Fibroblast of skin of left biceps (primary cell): ENCODE data around the gene SMAGP.
A peak's percentile ranks its signal among the peaks of the same experiment; 100 is the strongest.
"Not testable (repeated sequence)": the region's sequence is repeated elsewhere in the genome, so short reads cannot be mapped to it uniquely, and the experiment has no call there.

Experiments used
- DNase-seq, 2 experiments: peaks; one replicate each; pipeline ENCODE4 v3.0.0-alpha.2; 2013; ENCODE audit warnings: low read depth in 2 of 2

The SMAGP gene

DNA sequence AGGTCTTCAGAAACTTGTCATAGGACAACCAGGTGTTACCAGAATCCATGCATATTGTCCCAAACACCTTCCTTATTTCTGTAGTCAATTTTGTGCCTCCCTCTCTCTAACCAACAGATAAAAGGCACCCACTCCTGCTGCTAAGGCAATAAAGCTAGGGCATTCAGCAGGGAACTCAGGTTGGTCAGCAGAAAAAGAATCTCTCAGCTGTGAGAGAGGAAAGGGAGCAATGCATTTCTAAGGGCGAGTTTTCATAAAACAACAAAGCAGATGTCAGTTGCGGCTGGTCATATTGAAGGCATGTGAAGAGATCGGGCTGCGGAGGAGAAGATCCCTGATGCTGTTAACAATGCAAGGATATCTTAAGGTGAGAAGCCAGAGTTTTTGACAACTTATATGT is 45.0 kb downstream of the SMAGP start:
- no peak for DNase-seq

DNA sequence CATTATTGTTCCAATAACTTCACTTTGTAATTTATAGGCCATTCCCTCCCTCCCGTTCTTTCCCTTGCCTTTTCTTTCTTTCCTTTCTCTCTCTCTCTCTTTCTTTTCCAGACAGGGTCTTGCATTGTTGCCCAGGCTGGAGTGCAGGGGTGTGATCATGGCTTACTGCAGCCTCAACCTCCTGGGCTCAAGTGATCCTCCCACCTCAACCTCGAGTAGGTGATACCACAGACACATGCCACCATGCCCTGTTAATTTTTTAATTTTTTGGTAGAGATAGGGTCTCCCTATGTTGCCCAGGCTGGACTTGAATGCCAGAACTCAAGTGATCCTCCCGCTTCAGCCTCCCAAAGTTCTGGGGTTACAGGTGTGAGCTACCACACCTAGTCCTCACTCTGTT is 45.6 kb downstream of the SMAGP start:
- DNase-seq, result no peak

DNA sequence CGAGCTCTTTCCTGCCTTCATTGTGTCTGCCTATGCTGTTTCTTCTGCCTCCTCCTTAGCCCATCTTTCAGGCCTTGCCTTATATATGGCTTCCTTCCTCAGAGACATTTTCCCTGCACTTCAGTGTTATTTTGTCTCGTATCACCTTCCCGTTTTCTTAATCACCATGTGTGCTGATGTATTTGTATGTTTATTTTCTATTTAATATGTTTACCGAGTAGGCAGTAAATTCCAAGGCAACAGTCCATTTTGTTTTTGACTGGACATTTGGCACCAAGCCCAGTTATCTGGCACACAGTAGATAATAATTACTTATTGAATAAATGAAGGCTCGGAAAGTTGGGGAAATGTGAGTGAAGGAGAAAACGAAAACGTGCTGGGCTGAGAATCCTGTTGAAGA is 47.8 kb downstream of the SMAGP start:
- no peak for DNase-seq

GRCh38 chr12:51219857-51220256 is 50.4 kb downstream of the SMAGP start:
- not testable (repeated sequence) for DNase-seq

- DNase-seq, result no peak
Observed at GRCh38 chr12:51219322-51219721, 50.9 kb downstream of the SMAGP start.

GRCh38 chr12:51218607-51219161 is 51.5 kb downstream of the SMAGP start:
- no peak for DNase-seq

- DNase-seq, result peak; percentile 58 to 67
Observed at GRCh38 chr12:51217968-51218606, 52.1 kb downstream of the SMAGP start, which contains the start of gene POU6F1. POU6F1 (minus strand) TSS chr12:51218062; CDS start chr12:51206836, 11,226 bp downstream.

GRCh38 chr12:51217133-51217967 is 52.9 kb downstream of the SMAGP start:
- DNase-seq, result no peak

GRCh38 chr12:51216642-51217041 is 53.6 kb downstream of the SMAGP start:
- DNase-seq, result no peak

DNA sequence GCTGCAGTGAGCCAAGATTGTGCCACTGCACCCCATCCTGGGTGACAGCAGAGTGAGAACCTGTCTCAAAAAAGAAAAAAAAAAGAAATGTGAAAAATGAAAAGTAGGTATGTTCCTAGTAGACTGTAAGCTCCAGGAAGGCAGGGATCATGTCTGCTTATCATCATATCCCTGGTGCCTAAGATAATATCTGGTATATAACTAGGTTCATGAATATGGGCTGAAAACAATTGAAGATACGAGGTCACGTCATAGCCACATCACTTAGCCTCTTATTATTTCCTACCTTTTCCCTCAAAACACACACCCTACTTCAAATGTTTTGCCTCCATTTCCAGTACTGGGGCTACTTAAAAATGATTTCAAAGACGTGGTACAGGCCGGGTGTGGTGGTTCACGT is 55.3 kb downstream of the SMAGP start:
- DNase-seq, result no peak

GRCh38 chr12:51210690-51211395 is 59.4 kb downstream of the SMAGP start:
- no peak for DNase-seq

- DNase-seq, result no peak
Observed at GRCh38 chr12:51209259-51209658, 61.0 kb downstream of the SMAGP start.

GRCh38 chr12:51208016-51208660 is 62.1 kb downstream of the SMAGP start:
- no peak for DNase-seq

GRCh38 chr12:51205350-51205749 is 64.9 kb downstream of the SMAGP start:
- DNase-seq, result no peak

GRCh38 chr12:51202718-51203117 is 67.5 kb downstream of the SMAGP start:
- no peak for DNase-seq

DNA sequence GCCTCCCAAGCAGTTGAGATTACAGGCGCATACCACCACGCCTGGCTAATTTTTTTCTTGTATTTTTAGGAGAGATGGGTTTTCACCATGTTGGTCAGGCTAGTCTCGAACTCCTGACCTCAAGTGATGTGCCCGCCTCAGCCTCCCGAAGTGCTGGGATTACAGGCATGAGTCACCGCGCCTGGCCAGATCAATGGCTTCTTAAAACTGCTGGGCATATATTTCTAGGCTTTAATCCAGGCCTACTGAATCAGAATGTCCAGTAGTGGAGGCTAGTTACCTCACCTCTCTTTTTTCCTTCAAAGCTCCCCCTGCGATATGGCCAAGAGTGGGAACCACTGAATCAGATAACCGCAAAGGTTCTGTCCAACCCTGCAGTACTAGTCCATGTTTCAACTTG is 69.4 kb downstream of the SMAGP start:
- DNase-seq, result no peak

- DNase-seq, result no peak
Observed at GRCh38 chr12:51200156-51200555, 70.1 kb downstream of the SMAGP start.

- DNase-seq, result no peak
Observed at GRCh38 chr12:51199366-51199945, 70.8 kb downstream of the SMAGP start.

DNA sequence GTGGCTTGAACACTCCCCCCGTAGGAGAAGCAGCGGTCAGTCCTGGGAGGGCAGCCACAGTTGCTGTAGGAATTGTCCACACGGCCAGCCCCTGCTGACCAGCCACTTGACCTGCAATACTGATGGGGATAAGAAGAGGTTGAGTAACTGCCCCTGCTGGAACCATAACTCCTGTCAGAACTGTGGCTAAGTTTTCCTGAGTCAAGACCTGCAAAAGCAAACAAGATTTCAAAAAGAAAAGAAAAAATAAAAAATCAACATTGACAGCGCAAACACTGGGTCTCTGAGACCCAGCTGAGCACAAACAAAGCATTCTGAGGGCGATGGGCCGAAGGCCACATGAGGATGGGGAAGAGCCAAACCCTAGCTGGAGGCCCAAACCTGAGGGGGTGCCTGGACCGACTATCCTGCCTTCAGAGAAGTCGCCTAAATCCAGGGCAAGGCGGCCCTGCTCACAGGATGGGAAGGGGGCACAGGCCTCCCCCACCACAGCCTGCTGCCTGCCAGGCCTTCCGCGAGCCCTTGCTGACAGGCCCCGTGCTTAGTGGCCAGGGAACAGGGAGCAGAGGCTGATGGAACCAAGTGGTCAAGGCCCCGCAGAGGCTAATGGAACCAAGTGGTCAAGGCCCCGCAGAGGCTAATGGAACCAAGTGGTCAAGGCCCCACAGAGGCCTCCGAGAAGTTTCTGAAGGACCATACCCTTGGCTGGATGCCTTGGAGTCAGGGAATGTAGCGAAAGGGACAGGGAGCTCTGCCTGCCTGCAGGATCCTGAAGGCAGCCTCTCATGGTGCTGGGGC is 71.4 kb downstream of the SMAGP start:
- no peak for DNase-seq

- DNase-seq, result no peak
Observed at GRCh38 chr12:51197736-51198567, 72.3 kb downstream of the SMAGP start.
